CD4-positive, CD25-positive, alpha-beta regulatory T cell (primary cell): Measurements from ENCODE around the gene AMY1C. TPM values are rescaled to one million over a fixed set of nuclear protein-coding genes. Genes with fewer than 3 reads are reported as not detected.
"Not testable (repeated sequence)": the region's sequence is repeated elsewhere in the genome, so short reads cannot be mapped to it uniquely, and the experiment has no call there.

Experiments used
- ATAC-seq, 2 donors: fragments of 150-1000 bp; cut with Tn5 transposase; one replicate each; pipeline ENCODE4 v1.10.0; 2021; ENCODE audit warnings: low read depth in 2 of 2, moderate number of reproducible peaks in 2 of 2, moderate library complexity in 1 of 2
- DNase-seq, 3 donors: peaks; one replicate each; pipeline versions ENCODE4 v3.0.0 to v3.0.0-alpha.2; 2012 to 2022; ENCODE audit warnings: mixed read lengths in 1 of 3
- H3K27ac ChIP-seq: one replicate; pipeline ENCODE4 v1.7.0; 2013; ENCODE audit warnings: mild to moderate bottlenecking, low read length; ENCODE audit not compliant: insufficient read depth, poor library complexity, severe bottlenecking
- H3K27me3 ChIP-seq: one replicate; pipeline ENCODE4 v1.7.0; 2013; ENCODE audit warnings: low read length; ENCODE audit not compliant: control insufficient read depth, insufficient read depth
- H3K36me3 ChIP-seq: one replicate; pipeline ENCODE4 v1.7.0; 2013; ENCODE audit warnings: mild to moderate bottlenecking, low read length, moderate library complexity; ENCODE audit not compliant: control insufficient read depth, insufficient read depth
- H3K4me1 ChIP-seq: 2 replicates; pipeline ENCODE4 v1.7.0; 2013; ENCODE audit warnings: mild to moderate bottlenecking, low read length; ENCODE audit not compliant: insufficient read depth, control insufficient read depth, poor library complexity, severe bottlenecking
- H3K4me3 ChIP-seq: one replicate; pipeline ENCODE4 v1.7.0; 2013; ENCODE audit warnings: low read depth, mild to moderate bottlenecking, low read length, moderate library complexity
- H3K9me3 ChIP-seq, 2 experiments: 1 replicate in 1 of 2; 2 replicates in 1 of 2; pipeline ENCODE4 v1.7.0; 2013; ENCODE audit warnings: low read length in 2 of 2, mild to moderate bottlenecking in 1 of 2, moderate library complexity in 1 of 2; ENCODE audit not compliant: control insufficient read depth in 2 of 2
- H3K27ac Mint-ChIP-seq, 3 donors: one replicate each; pipeline ENCODE4 v1.8.0; 2020 to 2022; ENCODE audit warnings: mild to moderate bottlenecking in 3 of 3, mixed read lengths in 3 of 3, moderate library complexity in 2 of 3
- H3K27me3 Mint-ChIP-seq: one replicate; pipeline ENCODE4 v1.8.0; 2022; ENCODE audit warnings: mild to moderate bottlenecking, mixed read lengths
- H3K36me3 Mint-ChIP-seq: one replicate; pipeline ENCODE4 v1.8.0; 2020; ENCODE audit warnings: mixed read lengths
- H3K4me1 Mint-ChIP-seq, 4 donors: one replicate each; pipeline ENCODE4 v1.8.0; 2020 to 2022; ENCODE audit warnings: mixed read lengths in 4 of 4, mild to moderate bottlenecking in 1 of 4
- H3K4me3 Mint-ChIP-seq, 4 donors: one replicate each; pipeline ENCODE4 v1.8.0; 2020 to 2022; ENCODE audit warnings: mild to moderate bottlenecking in 4 of 4, mixed read lengths in 4 of 4, moderate library complexity in 3 of 4
- H3K9me3 Mint-ChIP-seq, 7 donors: one replicate each; pipeline ENCODE4 v1.8.0; 2020 to 2022; ENCODE audit warnings: mixed read lengths in 7 of 7, mild to moderate bottlenecking in 3 of 7, moderate library complexity in 2 of 7
- polyA plus RNA-seq, 4 donors: library from polyadenylated mRNA; unstranded; fragments of 300-500 nt; fragmentation: Illumina TruSeq; gene quantifications; one replicate each; pipeline ENCODE4 v1.2.3, GENCODE V29; 2021
- total RNA-seq: library from RNA; stranded (reverse); gene quantifications from one replicate; pipeline ENCODE4 v1.2.3, GENCODE V29; 2022

Gene AMY1C
- total and polyA plus RNA-seq, 5 donors from 2014 or later = not detected

- H3K4me3 Mint-ChIP-seq, H3K4me3 ChIP-seq, H3K9me3 Mint-ChIP-seq, H3K4me1 Mint-ChIP-seq, ATAC-seq, H3K27ac ChIP-seq, H3K27me3 ChIP-seq, H3K9me3 ChIP-seq, H3K27ac Mint-ChIP-seq, H3K36me3 Mint-ChIP-seq, H3K36me3 ChIP-seq, H3K27me3 Mint-ChIP-seq, DNase-seq, H3K4me1 ChIP-seq: not testable (repeated sequence)
Observed at GRCh38 chr1:103738031-103738430, 11.7 kb upstream of the AMY1C start.

- DNase-seq, H3K4me1 ChIP-seq, ATAC-seq, H3K4me1 Mint-ChIP-seq, H3K27ac ChIP-seq, H3K27me3 ChIP-seq, H3K36me3 ChIP-seq, H3K9me3 ChIP-seq, H3K4me3 ChIP-seq, H3K36me3 Mint-ChIP-seq, H3K27ac Mint-ChIP-seq, H3K4me3 Mint-ChIP-seq, H3K9me3 Mint-ChIP-seq, H3K27me3 Mint-ChIP-seq: not testable (repeated sequence)
Observed at GRCh38 chr1:103744449-103744848, 5.2 kb upstream of the AMY1C start.

- not testable (repeated sequence) for H3K36me3 Mint-ChIP-seq, ATAC-seq
Observed at GRCh38 chr1:103745040-103745439, 4.7 kb upstream of the AMY1C start.

GRCh38 chr1:103748273-103748672 lies 1.4 kb upstream of the AMY1C start:
- H3K9me3 Mint-ChIP-seq, H3K4me3 ChIP-seq, H3K4me3 Mint-ChIP-seq, H3K27ac Mint-ChIP-seq, DNase-seq, H3K36me3 Mint-ChIP-seq, H3K4me1 Mint-ChIP-seq, H3K27me3 ChIP-seq, H3K4me1 ChIP-seq, ATAC-seq, H3K36me3 ChIP-seq, H3K9me3 ChIP-seq, H3K27ac ChIP-seq, H3K27me3 Mint-ChIP-seq: not testable (repeated sequence)

More at GRCh38 chr1:103745040-103745439, 4.7 kb upstream of the AMY1C start:
- H3K36me3 ChIP-seq, H3K27me3 Mint-ChIP-seq, DNase-seq, H3K4me1 Mint-ChIP-seq, H3K4me3 Mint-ChIP-seq, H3K27me3 ChIP-seq, H3K9me3 Mint-ChIP-seq, H3K9me3 ChIP-seq, H3K4me3 ChIP-seq, H3K27ac ChIP-seq, H3K4me1 ChIP-seq, H3K27ac Mint-ChIP-seq: not testable (repeated sequence)

GRCh38 chr1:103761896-103762295 lies 12.2 kb downstream of the AMY1C start:
- ATAC-seq (no peak), DNase-seq (no peak)
- Mint-ChIP-seq H3K27ac (no peak overlapping the region), H3K9me3 (peaks cover 0 to 9% (median 1%) of the 10 kb centered on the region in 7 donors), H3K27me3 (no peaks in the 10 kb centered on the region), H3K36me3 (no peaks in the 10 kb centered on the region), H3K4me3 (peak overlapping the region in 1 of 4 donors; percentile 32), H3K4me1 (no peaks in the 10 kb centered on the region)
- Histone ChIP-seq H3K27me3 (no peaks in the 10 kb centered on the region), H3K4me3 (no peak overlapping the region), H3K27ac (no peak overlapping the region), H3K36me3 (no peaks in the 10 kb centered on the region), H3K9me3 (peaks cover 0 to 9% of the 10 kb centered on the region in 2 experiments), H3K4me1 (no peaks in the 10 kb centered on the region)

GRCh38 chr1:103779932-103780331 lies 30.2 kb downstream of the AMY1C start:
- no peak overlapping the region for H3K27ac ChIP-seq
- Mint-ChIP-seq H3K4me3 (no peak overlapping the region), H3K9me3 (peaks cover 0 to 9% (median 4%) of the 10 kb centered on the region in 7 donors), H3K4me1 (no peaks in the 10 kb centered on the region), H3K27me3 (no peaks in the 10 kb centered on the region), H3K36me3 (no peaks in the 10 kb centered on the region), H3K27ac (no peak overlapping the region)
- ATAC-seq (no peak), DNase-seq (no peak)
- no peaks in the 10 kb centered on the region for H3K27me3 ChIP-seq
- no peak overlapping the region for H3K4me3 ChIP-seq
- H3K9me3 ChIP-seq = no peaks in the 10 kb centered on the region
- H3K36me3 ChIP-seq = no peaks in the 10 kb centered on the region
- no peaks in the 10 kb centered on the region for H3K4me1 ChIP-seq

GRCh38 chr1:103783944-103784377 lies 34.3 kb downstream of the AMY1C start:
- ATAC-seq (no peak), DNase-seq (no peak)
- Mint-ChIP-seq H3K36me3 (no peaks in the 10 kb centered on the region), H3K27ac (no peak overlapping the region), H3K4me1 (no peaks in the 10 kb centered on the region), H3K27me3 (no peaks in the 10 kb centered on the region), H3K4me3 (no peak overlapping the region), H3K9me3 (peaks cover 0 to 8% (median 3%) of the 10 kb centered on the region in 7 donors)
- Histone ChIP-seq H3K27me3 (no peaks in the 10 kb centered on the region), H3K4me1 (no peaks in the 10 kb centered on the region), H3K4me3 (no peak overlapping the region), H3K27ac (no peak overlapping the region), H3K36me3 (no peaks in the 10 kb centered on the region), H3K9me3 (no peaks in the 10 kb centered on the region)

- Mint-ChIP-seq H3K27ac (no peak overlapping the region), H3K4me3 (no peak overlapping the region), H3K27me3 (no peaks in the 10 kb centered on the region), H3K4me1 (no peaks in the 10 kb centered on the region), H3K36me3 (no peaks in the 10 kb centered on the region), H3K9me3 (peaks cover 0 to 7% (median 3%) of the 10 kb centered on the region in 7 donors)
- H3K27me3 ChIP-seq = no peaks in the 10 kb centered on the region
- no peaks in the 10 kb centered on the region for H3K36me3 ChIP-seq
- ATAC-seq = no peak
- DNase-seq = no peak
- H3K4me1 ChIP-seq = no peaks in the 10 kb centered on the region
- no peak overlapping the region for H3K27ac ChIP-seq
- H3K4me3 ChIP-seq = no peak overlapping the region
- no peaks in the 10 kb centered on the region for H3K9me3 ChIP-seq
Observed at GRCh38 chr1:103788377-103788776, 38.7 kb downstream of the AMY1C start.
